ENCODE results near the gene ZFYVE9.

DNA sequence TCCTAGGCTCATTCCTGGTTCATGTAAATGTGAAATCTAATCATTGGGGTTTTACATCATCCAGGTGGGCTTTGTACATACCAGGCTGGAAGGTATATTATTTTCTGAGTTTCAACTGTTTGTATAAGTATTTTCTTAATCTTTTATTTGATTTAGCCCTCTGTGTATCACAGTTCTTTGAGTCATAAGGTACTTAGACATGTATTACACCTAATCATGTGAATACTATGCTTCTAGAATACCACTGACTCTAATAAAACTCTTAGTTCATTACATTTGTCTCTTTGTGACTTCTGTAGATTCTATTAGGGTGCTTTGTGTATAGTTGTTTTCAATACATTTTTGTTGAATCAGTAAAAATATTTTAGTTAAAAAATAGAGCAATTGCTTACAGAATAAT lies 92.8 kb downstream of the ZFYVE9 start:
- TF ChIP-seq POLR2A (IDR thresholded peaks at IDR 0.05; ENCODE audit: extremely low read depth, insufficient read length) = no peak
- TF ChIP-seq, protein P1, sequence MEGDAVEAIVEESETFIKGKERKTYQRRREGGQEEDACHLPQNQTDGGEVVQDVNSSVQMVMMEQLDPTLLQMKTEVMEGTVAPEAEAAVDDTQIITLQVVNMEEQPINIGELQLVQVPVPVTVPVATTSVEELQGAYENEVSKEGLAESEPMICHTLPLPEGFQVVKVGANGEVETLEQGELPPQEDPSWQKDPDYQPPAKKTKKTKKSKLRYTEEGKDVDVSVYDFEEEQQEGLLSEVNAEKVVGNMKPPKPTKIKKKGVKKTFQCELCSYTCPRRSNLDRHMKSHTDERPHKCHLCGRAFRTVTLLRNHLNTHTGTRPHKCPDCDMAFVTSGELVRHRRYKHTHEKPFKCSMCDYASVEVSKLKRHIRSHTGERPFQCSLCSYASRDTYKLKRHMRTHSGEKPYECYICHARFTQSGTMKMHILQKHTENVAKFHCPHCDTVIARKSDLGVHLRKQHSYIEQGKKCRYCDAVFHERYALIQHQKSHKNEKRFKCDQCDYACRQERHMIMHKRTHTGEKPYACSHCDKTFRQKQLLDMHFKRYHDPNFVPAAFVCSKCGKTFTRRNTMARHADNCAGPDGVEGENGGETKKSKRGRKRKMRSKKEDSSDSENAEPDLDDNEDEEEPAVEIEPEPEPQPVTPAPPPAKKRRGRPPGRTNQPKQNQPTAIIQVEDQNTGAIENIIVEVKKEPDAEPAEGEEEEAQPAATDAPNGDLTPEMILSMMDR (IDR thresholded peaks at IDR 0.05; ENCODE audit: low read depth, low read length) = no peak

Data from NB4 (cell line).